HG02571 (cell line): Measurements from ENCODE around the gene NTN4.
"Not testable (repeated sequence)": the region's sequence is repeated elsewhere in the genome, so short reads cannot be mapped to it uniquely, and the experiment has no call there.

ENCODE experiments used
- ATAC-seq: cut with Tn5 transposase; IDR thresholded peaks from one replicate; pipeline ENCODE4 v1.9.1; 2021; ENCODE audit warnings: mild to moderate bottlenecking, moderate library complexity; ENCODE audit not compliant: unreplicated experiment

The NTN4 gene

DNA sequence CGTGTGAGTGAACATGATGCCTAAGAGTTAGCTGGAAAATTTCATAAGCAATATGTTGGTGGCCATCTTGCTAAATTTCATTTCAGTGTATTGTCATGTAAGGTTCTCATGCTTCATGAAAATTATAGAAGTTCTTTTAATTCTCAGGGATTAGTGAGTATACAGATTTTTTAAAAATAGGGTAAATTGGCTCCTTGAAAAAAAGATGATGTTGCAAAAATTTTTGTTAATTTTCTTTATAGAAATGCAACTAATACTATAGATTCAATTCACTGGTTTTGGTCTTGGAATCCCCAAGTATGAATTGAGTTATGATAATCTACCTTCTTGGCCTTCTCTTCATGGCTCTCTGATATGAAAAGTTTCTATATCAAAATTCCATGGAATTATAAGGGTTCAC, 75.4 kb downstream of the NTN4 start:
- ATAC-seq = no peak

DNA sequence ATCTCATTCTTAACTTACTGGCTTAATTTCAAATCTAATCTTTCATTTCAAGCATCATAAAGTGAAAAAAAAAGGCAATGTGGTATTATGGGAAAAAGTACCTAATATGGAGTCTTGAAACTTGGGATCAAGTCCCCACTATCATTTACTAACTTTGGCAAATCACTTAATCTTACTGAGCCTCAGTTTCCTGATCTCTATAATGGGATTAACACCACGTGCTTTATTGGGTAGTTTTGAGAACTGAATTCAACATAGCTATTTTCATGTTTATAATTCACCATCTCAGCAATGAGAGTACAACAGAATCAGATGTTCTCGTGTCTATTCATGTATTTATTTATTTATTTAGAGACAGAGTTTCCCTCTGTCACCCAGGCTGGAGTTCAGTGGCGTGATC, 78.3 kb downstream of the NTN4 start:
- ATAC-seq = no peak

DNA sequence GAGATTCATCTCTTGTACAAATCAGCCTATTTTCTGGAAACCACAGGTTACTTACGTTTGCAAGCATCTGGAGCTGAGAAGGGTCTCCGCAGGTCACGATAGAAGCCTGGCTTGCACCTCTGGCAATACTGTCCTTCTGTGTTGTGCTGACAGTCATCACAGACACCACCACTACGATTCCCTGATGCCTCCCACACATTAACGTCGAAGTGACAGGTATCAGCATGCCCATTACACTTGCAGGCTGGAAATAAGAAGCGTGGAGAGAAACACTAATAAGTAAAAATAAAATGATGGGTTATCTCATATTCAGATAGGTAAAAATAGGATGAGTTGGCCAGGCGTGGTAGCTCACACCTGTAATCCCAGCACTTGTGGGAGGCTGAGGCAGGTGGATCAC, 80.2 kb downstream of the NTN4 start:
- ATAC-seq = no peak

DNA sequence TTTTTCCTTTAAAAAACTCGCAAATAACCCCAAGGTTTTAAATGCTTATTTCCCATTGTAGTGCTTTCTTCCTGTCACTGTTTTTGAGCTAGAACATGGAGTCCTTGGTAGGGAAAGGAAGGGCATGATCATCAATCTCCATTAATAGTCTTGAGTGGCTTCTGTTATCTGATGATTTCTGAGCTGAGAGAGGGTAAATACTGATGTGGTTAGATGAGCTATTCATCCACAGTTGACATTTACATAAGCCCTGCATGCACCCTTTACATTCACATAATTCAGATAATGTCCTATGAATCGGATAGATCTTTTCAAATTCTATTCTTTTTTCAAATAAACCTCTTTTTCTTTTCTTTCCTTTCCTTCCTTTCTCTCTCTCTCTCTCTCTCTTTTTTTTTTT, 81.4 kb downstream of the NTN4 start:
- no peak for ATAC-seq

DNA sequence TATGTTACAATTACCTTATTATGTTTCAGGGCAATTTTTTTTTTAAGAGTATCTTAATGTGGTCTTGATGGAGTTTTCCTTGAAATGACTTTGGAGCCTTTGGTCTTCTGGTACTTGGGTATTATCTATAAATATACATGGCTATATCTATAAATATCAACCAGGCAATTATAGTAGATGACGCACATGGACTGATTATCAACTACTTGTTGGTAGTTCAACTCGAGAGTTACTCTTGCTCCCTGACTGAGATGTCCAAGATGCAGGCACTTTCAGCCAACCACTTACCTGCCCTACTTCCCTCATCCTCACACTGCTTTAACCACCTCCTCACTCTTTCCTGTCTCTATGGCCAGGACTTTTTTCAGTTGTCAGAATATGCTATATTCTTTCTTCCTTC, 85.4 kb downstream of the NTN4 start:
- no peak for ATAC-seq

DNA sequence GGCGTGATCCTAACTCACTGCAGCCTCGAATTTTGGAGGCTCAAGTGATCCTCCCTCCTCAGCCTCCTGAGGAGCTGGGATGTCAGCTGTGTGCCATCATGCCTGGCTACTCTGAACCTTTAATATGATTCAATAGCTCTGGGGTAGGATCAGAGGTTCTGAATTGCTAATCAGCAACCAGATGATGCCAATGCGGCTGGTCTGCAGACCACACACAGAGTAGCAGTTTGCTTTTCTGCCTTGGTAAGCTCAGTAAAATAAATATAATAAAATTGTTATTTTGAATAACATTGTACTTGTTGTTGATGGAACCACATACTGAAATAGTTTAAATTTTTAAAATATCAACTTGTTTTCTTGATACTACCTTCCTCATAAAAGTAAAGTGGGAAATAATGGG, 86.6 kb downstream of the NTN4 start:
- no peak for ATAC-seq

DNA sequence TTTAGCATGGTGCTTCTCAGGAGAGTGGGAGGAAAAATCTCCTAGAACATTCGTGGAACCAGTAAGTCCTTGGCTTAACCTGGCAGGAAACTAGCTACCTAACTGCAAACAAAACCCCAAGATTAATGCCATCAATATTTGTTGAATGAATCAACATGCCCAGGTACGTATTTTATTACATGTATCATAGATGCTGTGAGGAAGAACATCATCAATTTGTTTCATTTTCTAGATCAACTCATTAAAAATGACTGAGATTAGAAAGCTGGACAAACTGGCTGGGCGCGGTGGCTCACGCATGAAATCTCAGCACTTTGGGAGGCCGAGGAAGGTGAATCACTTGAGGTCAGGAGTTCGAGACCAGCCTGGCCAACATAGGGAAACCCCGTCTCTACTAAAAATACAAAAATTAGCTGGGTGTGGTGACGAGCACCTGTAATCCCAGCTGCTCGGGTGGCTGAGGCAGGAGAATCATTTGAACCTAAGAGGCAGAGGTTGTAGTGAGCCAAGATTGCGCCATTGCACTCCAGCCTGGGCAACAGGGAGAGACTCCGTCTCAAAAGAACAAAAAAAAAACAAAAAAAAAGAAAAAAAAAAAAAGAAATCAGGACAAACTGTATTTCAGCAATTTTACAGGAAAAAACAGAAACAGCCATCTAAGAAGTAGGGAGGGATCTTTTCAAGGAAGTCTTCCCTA, 88.7 kb downstream of the NTN4 start:
- no peak for ATAC-seq

DNA sequence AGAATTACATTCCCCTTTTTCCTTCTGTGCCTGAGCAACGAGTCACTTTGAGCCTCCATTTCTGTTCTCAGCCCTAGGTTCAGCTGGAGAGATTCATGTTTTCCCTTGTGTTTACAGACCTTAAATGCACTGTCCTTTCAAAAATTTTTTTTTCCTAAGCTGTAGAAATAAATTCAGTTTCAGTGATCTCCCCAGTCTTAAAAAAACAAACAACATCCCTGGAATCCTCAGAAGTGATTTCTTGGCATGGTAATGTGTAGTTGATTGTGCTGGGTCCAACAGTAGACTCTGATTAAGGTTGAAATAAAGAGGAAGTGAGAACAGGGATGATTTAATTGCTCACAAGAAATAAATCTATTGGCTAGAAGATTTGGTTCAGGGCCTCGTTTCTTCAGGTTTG, 89.3 kb downstream of the NTN4 start:
- no peak for ATAC-seq

DNA sequence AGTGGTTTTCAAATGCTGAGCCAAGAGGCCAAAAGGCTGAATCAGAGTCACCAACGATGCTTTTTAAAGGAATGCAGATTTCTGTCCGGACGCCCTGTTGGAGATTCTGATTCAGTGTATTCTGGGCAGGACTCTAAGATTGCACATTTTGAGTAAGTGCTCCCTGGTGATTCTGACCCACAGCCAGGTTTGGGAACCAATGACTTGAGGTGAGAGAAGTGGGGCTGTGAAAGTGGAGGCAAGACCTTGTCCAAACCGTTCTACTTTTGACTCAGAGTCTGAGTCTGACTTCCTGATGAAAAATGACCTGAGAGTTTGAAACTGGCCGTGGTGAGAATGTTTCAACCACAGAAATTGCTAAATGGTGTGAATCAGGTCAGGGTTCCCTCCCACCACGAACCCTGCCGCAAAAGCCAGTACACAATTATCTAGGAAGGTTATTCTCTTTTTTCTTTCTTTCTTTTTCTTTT, 90.2 kb downstream of the NTN4 start:
- peak; percentile 97 for ATAC-seq

DNA sequence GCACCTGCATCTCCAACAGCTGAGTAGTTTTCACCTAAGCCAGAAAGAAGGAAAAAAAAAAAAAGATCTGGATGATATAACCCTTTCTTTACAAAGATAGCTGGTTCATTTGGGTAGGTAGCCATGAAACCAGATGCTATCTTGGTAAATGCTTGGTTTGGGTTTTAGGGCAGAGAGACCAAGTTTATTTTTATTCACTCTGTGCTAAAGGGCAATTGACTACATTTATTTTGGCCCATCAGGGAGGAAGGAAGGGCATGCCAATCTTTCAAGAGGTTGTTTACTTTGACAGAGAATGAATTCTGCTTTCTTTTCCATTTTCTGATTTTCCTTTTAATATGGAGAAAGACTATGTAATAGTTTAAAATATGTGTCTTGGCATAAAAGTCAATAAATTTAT, 91.0 kb downstream of the NTN4 start:
- no peak for ATAC-seq

DNA sequence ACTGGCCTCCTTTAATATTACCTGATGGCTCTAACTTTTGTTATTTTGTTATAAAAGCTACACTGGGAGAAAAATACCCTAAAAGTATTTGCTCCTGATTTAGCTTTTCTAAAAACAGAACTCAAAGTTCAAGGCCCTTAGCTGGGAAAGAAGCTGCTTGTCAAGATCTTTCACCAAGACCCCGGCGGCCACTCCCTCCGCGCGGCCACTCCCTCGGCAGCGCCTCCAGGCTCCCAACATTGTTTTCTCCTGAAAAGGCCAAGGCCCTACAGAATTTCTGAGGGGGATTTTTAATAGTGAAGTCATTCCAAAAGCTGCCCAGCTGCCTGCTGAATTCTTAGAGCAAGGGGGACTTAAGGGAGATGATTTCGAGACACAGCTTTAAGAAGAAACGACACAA, 96.4 kb downstream of the NTN4 start:
- ATAC-seq = no peak

DNA sequence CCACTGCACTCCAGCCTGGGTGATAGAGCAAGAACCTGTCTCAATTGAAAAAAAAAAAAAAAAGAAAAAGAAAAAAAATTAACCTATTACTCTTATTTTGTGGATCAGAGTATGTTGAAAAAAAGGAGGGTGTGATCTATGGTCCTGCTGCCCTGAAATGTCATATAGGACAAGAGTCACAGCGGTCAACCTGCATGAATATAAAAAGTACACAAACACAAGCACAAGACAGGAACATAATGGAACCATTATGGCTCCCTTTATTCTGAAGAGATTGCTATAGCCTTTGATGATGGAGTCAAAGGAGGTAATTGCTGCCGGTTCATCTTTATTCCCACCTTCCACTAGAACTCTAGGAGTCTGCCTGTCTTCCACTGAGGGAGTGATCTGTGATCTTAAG, 96.9 kb downstream of the NTN4 start:
- no peak for ATAC-seq

DNA sequence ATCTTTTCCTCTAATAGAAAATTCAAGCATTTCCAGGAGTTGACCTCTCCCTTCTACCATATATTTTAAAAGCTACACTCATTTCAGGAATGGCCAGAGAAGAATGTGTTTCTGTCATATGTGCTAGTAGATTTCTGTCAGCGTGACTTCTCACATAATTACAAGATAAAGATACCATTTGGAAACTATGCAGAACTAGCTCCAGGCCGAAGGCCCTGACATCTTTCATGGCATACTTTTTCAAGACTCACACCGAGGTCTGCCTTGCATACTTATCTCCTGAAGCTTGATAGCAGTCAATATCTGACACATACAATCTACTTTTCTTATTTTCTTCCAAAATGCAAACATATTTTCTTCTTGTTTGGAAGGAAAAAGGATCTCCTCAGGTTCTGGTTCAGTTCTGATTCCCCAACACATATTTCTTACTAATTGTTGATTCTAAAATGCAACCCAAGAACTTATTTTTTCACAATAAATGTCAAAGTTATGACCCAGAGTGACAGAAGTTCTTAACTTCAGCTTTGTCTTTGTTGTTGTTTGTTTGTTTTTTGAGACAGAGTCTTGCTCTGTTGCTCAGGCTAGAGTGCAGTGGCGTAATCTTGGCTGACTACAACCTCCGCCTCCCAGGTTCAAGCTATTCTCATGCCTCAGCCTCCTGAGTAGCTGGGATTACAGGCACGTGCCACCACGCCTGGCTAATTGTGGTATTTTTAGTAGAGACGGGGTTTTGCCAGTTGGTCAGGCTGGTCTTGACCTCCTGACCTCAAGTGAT, 99.5 kb downstream of the NTN4 start:
- no peak for ATAC-seq

DNA sequence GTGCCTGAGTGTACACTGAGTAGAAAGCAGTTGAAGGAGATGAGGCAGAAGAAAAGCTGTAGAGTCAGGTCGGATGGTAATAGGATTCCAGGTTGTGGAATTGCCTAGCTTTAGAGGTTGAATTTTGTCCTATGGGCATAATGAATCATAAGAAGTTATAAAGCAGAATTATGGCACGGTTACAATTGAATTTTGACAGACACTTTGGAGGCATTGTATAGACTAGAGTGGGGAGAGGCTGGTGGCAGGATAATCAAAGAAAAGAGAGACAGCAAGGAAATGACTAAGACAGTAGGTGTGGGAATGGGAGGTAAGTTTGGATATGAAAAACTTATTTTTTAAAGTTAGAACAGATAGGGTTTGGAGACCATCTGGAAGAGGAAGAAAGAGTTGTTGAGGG, 102.6 kb downstream of the NTN4 start:
- ATAC-seq = no peak

DNA sequence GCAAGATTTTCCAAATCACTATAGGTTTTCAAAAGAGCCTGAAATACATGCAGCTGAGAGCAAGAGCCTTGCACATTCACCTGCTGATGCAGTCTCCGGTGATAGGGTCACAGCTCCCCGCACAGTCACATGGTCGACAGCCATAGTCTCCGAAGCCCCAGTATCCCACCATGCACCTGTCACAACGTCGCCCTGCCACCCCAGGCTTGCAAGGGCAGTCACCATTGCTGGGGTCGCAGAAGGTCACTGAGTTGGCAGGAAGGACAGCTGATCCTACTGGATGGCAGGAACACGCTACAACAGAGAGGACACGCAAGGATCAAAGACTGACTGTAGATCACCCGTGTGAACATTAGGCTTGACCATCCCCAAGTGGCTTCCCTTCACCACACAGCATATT, 107.1 kb downstream of the NTN4 start:
- no peak for ATAC-seq

DNA sequence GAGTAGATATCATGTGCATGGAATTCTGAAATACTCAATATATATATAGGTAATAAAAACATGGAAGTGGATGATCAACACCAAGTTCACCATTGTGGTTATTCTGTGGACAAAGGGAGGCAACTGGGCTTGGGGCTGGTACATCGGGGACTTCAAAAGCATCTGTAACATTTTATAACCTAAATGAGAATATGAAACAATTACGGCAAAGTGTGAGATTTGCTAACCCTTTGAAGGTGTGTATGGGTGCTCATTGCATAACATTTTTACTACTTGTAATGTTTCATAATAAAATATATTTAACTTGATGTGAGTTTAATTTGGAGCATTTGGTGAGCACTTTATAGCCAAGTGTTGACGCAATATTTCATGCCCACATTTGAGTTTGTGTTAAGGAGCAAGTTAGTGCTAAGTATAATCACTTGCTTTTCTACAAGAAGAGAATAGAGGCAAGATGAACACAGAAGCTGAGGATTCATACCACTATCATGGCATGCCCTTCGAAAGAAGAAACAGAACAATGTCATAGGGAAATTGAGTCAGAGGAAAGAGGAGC, 109.3 kb downstream of the NTN4 start:
- no peak for ATAC-seq

DNA sequence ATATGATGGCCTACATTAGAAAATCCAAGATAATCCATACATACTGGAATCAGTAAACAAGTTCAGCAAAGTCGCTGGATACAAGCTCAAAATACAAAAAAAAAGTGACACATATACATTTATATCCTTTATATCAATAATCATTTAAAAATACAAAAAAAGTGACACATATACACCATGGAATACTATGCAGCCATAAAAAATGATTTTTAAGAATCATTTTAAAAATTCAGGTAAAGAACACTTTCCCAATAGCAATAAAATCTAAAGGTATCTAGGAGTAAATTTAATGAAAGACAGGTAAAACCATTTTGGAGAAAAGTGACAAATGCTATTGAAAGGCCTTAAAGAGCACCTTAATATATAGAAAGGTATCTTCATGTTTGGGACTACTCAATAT, 111.9 kb downstream of the NTN4 start:
- ATAC-seq = no peak

DNA sequence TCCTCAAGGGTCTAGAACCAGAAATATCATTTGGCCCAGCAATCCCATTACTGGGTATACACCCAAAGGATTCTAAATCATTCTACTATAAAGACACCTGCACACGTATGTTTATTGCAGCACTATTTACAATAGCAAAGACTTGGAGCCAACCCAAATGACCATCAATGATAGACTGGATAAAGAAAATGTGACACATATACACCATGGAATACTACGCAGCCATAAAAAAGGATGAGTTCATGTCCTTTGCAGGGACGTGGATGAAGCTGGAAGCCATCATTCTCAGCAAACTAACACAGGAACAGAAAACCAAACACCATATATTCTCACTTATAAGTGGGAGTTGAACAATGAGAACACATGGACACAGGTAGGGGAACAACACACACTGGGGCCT, 112.8 kb downstream of the NTN4 start:
- not testable (repeated sequence) for ATAC-seq

DNA sequence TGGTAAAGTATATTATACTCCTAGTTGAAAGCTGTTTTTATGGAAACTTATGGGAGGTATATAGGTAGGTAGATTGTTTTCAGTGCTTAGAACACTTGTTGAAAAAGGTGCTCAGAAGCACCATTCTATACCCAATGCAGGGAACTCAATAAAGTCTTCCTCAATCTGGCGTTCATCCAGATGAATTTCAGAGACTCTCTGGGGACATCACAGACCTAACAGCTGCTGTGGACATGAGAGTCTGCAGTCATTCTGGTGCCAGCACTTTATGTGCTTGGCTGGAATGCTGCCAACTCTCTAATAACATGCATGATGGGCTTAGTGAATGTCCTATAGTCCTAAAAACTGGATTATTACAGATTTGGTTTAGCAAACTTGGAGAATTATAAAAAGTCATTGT, 115.9 kb downstream of the NTN4 start:
- no peak for ATAC-seq

DNA sequence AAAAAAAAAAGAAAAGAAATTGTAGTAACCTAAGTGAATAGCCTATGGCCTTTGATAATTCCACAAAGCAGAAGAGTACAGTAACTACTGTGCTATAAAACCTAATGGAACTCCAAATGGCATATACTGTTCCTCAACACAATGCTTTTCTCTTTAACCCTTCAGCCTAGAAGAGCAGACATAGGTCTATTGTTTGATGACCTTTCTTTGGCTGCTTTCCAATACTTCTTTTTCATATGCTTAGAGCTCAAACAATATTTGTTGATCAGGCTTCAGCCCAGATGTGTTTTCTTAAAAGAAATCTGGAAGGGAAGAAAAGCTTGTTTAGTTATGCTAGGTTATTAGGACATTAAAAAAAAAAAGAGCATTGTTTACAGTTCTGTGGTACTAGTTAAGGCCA, 116.4 kb downstream of the NTN4 start:
- no peak for ATAC-seq

DNA sequence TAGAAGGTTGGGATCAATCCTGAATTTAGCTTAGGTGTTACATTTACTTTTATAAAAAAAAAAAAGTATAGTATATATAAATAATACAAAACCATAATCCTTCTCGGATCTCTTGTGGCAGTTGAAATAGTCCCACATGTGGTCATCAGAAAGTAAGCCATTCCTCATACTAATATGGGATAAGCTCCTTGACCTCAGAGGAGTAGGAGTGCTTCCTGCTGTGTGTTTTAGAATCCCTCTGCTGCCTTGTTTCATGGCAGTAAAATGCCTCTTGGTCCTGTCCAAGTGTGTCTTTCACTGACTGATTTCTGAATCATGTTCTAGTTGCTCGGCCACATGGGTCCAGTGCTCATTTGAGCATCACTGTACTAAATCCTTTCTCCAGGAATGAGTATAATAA, 117.0 kb downstream of the NTN4 start:
- ATAC-seq = no peak

DNA sequence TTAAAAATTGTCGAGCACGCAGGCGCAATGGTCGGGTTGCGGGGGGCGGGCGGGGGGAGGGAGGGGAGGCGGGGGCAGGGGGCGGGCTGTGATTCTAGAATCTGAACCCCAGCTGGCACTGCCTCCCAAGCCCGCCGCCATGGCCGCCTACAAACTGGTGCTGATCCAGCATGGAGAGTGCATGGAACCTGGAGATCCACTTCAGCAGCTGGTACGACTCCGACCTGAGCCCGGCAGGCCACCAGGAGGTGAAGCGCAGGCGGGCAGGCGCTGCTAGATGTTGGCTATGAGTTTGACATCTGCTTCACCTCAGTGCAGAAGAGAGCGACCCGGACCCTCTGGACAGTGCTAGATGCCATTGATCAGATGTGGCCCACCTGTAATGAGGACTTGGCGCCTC, 118.4 kb downstream of the NTN4 start:
- no peak for ATAC-seq
